ENCODE results near the gene DNAJC5G. TPM values are rescaled to one million over a fixed set of nuclear protein-coding genes. Genes with fewer than 3 reads are reported as not detected.
"Not testable (repeated sequence)": the region's sequence is repeated elsewhere in the genome, so short reads cannot be mapped to it uniquely, and the experiment has no call there.

The DNAJC5G gene
- total RNA-seq, 1 experiment from 2014 or later = not detected

DNA sequence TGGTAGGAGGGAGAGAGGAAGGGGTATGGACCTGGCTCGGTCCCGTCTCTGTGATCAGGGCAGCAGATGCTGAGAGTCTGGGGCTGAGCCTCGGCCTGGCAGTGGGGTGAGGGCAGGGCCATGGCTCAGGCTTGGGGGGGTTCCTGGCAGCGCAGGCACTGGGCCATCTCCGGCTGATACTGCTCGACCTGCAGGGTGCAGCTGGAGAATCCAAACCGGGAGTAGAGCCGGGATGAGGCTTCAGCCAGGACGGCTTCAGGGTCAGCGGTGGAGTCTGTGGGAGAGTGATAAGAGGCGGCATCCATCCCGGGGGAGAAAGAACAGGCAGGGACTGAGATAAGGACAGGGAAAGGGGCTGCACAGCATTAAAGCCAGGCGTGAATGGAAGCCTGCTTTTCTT is 20.0 kb upstream of the DNAJC5G start:
- no peak for DNase-seq (ENCODE audit: low spot score)

DNA sequence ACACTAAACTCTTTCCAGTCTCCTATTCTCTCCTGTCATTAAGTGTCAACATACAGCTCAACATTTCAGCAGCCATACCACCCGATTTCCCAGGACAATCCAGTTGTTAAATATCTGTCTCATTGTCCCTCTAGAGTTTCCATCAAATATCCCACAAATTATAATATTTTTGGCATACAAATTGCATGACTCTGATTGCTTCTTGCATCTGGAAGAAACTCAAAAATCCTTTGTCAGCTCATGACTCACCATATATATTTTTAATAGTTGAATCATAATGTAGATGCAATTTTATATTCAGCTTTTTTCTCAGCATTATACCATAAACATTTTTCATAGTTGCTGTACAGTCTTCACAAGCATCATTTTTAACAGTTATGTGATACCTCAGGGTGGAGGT is 19.6 kb upstream of the DNAJC5G start:
- DNase-seq (ENCODE audit: low spot score) = no peak

DNA sequence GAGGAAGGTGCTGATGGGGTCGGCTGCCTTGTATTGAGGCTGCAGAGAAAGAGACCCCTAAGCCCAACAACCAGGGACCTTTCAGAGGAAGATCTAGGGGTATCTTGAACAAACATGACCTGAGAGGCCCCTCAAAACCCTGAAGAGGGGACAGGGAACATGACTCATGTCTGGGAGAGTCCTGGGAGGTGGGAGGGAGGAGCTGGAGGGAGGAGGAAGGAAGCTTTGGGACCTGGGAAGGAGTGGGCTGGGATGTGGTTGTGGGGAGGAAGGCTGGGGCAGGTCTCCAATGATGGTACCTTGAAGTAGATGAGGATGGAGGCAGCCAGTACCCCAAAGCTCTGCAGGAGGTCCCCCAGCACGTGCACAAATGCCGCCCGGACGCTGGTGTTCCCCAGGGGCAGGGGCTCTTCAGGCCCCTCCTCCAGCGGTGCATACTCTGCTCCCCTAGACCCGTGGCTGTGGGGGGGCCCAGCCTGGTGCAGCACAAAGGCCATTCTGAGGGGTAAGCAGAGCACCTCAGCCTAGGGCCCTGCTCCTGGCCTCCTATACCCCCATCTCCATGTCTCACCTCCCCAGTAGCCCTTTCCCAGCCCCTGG is 18.3 kb upstream of the DNAJC5G start:
- no peak for DNase-seq (ENCODE audit: low spot score)

DNA sequence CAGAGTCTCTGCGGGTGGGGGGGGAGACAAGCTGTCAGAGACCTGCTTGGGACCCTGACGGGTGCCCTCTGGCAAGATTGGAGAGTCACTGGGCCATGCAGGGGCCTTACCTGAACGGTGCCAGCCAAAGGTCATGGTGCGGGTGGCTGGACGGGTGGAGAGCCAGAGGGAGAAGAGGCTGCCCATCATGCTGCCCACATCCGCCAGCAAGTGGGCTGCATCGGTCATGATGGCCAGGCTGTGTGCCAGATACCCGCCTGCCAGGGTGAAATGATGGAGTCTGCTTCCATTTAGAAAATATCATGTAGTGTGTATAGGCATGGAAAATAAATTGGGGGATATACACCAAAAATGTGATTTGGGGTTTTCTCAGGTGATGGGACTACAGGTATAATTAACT is 17.2 kb upstream of the DNAJC5G start:
- no peak for DNase-seq (ENCODE audit: low spot score)

DNA sequence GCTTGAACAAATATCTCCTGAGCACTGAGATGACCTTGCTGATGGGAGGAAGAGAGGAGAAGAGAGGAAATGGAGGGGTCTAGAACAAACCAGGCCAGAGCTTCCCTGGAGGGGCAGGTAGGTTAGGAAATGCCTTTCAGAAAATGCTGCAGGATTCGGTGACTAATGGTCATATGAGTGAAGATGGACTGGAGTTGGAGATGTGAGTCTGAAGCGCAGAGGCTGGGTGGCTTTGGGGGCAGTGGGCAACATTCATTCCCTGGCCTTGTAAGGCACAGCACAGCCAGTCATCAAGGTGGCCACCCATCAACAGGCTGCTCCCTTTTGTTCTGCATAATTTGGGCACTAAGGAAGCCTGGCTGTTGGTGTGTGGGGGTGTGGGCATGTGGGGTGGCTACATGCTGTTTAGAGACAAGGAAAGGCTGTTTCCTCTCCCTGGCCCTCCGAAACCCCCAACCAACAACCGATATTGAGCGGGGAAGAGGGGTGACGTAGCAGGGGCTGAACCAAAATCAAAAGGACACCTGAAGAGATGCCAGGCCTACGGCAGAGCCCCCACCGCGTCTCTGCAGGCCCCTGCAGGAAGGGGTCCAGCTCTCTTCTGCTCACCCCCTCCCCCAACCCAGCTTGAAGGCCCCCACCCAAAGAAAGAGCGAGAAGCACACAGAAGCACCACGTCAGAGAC is 13.8 kb upstream of the DNAJC5G start:
- no peak for DNase-seq (ENCODE audit: low spot score)

DNA sequence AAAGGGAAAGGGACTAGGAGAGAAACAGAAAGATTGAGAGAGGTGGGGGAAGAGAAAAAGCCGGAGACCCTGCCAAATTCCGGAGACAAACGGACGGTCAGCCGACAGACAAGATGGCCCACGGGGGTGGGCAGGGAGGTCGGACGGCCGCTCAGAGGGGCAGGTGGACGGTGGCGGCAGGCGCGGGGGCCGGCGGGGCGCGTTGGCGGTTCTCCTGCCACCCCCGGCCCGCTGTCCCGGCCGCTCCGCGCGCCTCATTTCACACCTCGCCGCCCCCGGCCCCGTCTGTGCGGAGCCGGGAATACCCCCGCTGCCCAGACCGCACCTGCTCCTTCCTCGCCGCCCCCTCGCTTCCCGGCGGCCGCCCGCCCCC is 13.3 kb upstream of the DNAJC5G start:
- no peak for DNase-seq (ENCODE audit: low spot score)

DNA sequence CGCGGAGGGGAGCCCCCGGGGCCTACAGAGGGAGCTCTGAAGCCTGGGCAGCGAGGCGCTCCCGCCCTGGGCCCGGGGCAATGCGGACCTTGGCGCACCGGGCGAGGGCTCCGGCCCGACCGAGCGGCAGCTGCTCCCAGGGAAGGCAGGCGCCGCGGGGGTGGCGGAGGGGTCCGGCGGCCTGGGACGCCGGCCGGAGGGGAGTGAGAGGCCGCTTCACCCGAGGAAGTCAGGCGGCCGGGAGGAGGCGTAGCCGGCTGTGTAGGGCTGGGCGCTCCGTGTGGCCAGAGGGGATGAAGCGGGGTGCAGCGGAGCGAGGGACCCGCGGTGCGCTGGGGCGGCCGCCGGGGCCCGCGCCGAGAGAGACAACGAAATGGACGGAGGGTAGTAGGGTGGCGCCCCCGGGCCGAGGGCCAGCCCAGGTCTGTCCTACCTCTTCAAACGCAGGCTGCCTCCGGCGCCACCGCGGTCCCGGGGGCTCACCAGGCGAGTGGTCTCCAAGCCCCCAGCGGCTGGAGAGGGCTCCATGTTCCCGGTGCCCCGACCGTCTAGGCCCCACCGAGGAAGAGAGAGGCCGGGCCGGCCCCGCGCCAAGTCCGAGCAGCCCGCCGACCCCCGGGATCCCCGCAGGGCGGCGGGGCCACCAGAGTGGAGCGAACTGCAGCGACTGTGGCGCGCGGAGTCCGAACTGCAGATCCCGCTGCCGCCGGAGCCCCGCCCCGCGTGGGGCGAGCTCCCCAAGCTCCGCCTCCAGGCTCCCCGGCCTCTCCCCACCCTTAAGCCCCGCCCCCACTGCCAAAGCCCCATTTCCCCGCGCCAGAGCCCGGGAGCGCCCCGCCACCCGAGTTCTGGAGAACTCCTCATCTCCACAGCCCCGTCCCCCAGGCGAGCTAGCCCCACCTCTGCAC is 12.6 kb upstream of the DNAJC5G start, which contains the start of gene SLC30A3:
Gene SLC30A3 (minus strand): TSS at position 669 of the 908 bp plus-strand sequence. CDS start 141 bp downstream, at position 528.
- DNase-seq (ENCODE audit: low spot score) = peak; percentile 47

DNA sequence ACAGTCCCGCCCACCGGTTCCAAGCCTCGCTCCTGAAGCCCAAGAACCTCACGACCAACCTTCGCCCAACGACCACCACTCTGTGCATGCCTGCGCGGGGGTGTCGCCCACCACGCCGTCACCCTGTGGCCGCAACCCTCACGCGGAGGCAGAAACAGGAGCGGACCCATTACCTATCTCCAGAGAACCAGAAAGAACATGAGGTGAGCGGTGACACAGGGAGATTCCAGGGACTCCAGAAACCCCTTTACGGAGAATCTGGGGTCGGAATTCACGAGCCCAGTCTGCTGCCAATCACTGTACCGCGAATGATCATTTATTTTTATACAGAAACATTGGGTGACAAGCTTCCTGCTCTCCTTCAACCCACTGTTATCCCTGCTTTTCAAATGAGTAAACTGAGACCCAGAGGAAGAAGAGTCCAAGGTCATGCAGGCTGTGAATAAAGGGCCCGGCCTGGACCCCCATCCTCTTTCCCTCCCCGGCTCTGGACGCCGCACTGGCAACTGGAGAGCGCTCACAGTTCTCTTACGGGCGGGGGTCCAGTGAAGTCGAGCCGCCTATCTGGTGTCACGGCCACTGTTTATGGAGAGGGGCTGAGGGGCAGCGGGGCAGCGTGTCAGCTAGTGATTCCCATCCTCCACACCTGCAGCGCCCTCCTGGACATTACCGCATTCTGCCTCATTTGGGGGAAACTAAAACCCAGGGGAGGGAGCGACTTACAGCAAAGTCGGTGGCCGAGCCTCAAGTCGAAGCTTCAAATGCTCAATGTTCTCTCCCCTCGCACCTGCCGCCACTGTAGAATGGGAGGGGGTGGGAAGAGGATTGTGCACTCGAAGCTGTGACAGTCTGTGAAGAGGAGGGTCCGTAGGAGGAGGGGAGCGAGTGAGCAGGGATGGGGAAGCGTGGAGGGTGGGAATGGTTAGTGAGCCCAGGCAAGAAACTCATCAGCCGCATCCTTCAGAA is 11.7 kb upstream of the DNAJC5G start:
- DNase-seq (ENCODE audit: low spot score) = no peak

DNA sequence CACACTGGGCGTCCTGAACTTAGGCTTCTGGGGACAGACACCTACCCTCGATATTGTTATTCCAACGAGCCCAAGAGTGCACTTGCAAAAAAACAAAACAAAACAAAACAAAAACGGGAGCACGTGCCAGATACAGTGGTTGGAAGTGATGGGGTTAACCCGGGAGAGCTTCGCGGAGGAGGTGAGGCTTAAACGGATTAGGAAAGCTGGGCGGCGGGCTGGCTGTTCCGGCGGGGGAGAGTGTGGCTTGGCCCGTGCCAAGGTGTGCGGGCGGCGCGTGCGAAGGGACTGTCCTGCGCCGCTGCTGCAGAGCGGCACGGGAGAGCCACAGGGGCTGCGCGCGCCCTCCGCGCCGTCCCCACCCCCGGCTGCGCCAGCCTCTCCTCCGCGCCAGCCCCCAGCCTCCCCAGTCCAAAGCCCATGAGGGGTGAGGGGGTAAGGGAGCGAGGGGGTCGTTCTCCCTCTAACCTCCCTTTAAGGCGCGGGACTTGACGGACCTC is 10.9 kb upstream of the DNAJC5G start:
- DNase-seq (ENCODE audit: low spot score) = no peak

DNA sequence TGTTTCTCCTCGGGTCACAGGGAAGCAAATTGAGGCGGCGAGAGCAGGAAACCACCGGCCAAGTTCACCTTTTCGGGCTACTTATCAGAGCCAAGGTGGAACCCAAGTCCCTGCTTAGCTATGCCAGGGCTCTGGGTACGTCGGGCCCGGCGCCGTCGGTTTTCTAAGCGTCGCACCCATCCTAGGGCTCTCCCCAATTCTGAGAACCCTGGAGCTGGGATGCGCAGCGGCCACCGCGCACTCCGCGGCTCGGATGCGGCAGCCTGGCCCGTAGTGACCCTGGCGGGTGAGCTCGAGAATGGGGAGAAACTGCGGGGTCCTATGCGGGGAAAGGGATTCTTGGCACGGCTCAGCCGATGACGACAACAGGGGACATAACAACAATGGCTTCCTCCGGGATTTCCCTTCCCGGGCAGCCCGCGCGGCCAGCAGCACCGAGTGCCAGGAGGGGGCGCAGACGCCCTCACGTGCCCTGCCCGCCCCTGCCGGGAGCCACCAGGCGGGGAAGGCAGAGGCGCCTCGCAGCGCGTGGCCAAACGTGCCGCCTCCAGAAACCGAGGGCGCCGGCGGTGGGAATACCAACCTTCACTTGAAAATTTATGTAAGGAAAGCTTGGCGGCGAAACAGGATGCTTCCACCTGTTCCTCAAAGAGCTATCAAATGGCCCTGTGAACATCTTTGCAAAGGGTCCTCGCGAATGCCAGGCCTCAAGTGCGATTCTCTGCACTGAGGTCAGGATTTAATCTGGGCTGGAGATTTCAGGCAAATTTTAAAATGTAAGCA is 10.3 kb upstream of the DNAJC5G start:
- no peak for DNase-seq (ENCODE audit: low spot score)

DNA sequence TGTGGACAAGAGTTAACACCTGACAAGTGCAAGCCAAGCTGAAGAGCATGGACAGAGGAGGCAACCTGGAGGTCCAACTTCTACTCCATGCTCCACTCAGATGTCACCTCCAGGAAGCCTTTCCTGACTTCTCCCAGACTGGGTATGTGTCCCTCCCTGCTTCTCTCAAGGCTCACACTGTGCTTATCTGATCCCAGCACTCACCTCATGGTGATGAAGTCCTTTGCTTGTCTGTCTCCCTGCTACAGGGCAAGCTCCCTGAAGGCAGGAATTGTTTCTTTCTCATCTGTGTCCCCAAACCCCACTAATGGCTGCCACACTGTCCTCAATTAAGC is 9.7 kb upstream of the DNAJC5G start:
- DNase-seq (ENCODE audit: low spot score) = no peak

DNA sequence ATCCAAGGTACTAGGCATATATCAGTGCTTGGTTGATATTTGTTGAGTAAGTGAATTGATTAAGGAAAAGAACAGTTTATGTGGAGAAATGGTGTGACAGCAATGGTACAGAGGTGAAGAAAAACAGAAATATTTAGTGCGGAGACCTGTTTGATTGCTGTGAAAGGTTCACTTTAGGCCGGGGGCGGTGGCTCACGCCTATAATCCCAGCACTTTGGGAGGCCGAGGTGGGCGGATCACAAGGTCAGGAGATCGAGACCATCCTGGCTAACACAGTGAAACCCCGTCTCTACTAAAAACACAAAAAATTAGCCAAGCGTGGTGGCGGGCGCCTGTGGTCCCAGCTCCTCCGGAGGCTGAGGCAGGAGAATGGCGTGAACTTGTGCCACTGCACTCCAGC is 6.9 kb upstream of the DNAJC5G start:
- not testable (repeated sequence) for DNase-seq (ENCODE audit: low spot score)

DNA sequence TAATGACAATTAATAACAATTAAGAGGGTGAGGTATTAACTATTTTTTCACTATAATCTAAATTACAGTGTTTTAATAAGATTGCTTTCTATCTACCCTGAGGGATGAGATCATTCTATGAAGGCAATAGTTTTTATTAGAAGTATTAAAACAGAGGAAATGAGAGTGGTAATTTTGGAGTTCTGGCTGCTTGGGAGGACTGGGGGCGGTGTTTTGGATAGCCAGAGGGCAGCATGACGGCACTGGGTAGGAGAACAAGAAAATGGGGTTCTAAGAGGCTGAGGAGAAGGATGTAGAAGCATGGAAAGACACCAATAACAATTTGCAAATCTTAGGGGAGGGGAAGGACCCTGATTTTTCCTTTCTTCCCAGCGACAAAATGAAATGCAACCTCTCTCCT is 5.1 kb upstream of the DNAJC5G start:
- DNase-seq (ENCODE audit: low spot score) = no peak

DNA sequence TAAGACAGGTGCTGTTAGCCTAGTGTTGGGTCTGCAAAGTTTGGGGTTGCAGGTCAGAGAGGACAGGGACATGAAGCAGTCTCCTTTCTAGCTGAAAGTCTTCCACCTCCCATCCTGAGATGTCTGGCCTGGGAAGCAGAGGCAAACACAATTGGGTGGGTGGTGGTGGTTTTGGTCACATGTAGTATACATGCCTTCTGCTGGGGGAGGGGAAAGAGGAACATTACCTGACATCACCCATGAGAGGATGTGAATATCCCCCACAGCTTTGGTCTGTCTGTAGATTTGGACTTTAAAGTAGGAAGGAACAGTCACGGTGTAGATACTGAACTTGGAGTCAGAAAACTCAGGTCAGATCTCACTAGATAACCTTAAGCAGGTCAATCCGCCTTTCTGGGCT is 4.6 kb upstream of the DNAJC5G start:
- DNase-seq (ENCODE audit: low spot score) = no peak

DNA sequence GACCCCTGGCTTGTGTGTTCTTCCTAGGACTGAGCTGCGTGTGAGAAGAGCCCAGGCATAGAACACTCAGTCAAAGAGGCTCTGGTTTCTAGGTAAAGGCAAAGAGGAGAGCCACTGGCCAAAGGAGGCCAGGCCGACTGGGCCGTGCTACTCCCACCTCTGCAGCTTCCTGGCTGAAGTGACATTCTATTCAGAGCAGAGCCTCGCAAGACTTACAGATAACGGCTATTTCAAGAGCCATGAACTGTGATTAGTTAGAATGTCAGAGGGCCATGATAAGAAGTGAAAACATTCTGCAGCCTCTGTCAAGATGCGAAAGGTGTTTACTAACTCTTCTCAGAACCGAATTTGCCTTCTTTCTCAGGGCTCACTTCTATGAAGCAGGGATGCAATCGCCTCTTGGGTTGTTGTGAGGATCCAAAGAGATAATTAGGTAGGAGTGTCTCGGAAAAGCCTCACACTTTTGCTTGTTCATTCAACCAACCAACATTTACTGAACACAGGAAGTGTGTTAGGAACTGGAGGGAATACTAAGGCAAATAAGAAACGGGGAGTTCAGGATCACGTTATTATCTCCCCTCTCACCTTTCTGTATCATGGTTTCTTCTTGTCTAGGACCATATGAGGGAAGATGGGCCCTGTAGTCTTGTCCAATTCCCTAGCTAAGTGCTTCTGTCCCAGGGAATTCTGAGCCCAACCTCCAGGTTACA is 3.4 kb upstream of the DNAJC5G start:
- DNase-seq (ENCODE audit: low spot score) = no peak

DNA sequence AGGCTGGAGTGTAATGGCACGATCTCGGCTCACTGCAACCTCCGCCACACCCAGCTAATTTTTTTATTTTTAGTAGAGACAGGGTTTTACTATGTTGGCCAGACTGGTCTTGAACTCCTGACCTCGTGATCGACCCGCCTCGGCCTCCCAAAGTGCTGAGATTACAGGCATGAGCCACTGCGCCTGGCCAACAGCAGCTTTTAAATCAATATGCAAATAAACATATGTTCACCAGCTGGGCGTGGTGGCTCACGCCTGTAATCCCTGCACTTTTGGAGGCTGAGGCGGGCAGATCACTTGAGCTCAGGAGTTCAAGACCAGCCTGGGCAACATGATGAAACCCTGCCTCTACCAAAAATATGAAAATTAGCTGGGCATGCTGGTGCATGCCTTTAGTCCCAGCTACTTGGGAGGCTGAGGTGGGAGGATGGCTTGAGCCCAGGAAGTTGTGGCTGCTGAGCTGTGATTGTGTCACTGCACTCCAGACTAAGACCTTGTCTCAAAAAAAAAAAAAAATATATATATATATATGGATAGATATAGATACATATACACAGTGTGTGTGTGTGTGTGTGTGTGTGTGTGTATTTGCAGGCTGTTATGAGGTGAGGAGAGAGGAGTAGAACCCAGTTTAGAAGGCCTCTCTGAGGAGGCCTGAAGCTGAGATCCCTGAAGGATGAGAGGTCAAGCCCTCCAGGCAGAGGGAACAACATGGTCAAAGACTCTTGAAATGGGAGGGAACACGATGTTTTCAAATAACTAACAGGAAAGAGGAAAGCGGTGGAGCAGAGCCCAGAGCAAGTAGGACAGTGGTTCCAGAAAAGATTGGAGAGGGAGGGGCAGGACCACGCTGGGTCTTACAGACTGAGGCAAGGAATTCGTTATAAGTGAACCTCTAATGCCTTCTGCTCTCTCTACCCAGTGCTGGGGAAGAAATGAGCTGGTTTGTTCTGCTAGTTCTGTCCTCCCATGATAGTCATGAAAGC is 2.4 kb upstream of the DNAJC5G start:
- DNase-seq (ENCODE audit: low spot score) = not testable (repeated sequence)

DNA sequence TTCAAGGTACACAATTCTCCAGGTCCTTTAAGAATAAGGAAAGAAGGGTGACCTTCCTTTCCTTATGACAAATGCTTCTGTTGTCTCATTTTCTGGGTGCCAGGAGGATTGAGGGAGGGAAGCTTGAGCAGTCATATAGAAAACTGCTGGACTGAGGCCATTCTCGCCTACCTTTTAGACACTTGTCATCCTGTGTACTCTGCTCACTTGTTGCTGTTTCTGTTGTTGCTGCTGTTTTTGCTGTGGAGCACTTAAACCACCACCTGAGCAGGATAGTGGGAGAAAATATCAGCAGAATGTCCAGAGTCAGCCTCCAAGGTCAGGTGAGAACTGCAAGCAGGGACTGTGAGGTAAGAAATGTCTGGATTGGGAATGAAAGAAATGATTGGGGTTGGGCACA is 2.8 kb downstream of the DNAJC5G start:
- DNase-seq (ENCODE audit: low spot score) = no peak

DNA sequence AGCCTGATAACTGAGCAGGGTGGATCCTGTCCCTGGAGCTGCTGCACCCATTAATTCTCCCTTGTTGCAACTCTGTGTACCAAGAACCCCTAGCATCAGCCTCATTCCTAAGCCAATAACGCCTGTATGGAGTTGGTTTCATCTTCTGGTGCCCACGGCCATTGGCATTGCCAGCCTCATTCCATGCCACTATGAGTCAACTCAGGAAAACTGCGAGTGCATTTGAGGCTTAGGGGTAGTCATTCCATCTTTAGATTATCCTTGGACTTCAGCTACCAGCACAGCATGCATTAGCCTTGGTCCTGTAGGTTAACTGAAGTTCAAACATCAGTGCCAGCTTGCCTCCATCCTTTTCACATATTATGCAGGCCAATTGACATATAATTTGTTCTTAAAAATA is 5.6 kb downstream of the DNAJC5G start:
- DNase-seq (ENCODE audit: low spot score) = no peak

DNA sequence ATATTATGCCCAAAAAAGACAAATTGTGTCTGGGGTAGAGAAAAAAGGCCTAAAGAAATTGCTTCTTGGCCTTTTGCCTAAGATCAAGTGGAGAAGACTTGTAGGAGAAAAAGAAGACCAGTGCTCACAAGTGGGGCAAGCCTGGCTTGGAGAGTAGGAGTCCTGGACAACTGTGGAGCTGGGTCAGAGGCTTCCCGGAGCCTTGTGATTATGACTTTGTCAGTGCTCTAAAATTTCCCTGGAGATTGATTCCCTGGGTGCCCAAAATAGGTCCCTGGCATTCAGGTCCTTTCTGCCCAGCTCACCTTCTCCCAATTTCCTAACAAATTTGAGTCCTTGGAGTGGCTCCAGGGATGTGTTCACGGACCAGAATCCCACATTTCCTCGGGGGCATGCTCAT is 6.2 kb downstream of the DNAJC5G start:
- no peak for DNase-seq (ENCODE audit: low spot score)
